ENCODE measurements around the gene IGSF11.

Gene IGSF11

GRCh38 chr3:119011528-119011927 is 23.1 kb downstream of the IGSF11 start:
- CTCF ChIA-PET: no interaction called here
- TF ChIP-seq SUZ12 (IDR thresholded peaks at IDR 0.05) (no peak), ELF4 (IDR thresholded peaks at IDR 0.05) (no peak), SP1 (IDR thresholded peaks at IDR 0.05) (no peak), BHLHE40 (IDR thresholded peaks at IDR 0.05; ENCODE audit: borderline replicate concordance) (no peak), HDGF (IDR thresholded peaks at IDR 0.05; ENCODE audit: borderline replicate concordance) (no peak), FOXM1 (IDR thresholded peaks at IDR 0.05; ENCODE audit: borderline replicate concordance) (no peak), PKNOX1 (IDR thresholded peaks at IDR 0.05) (no peak), ARNT (IDR thresholded peaks at IDR 0.05) (no peak), FOXK2 (IDR thresholded peaks at IDR 0.05) (no peak), L3MBTL2 (conservative IDR thresholded peaks at IDR 0.05) (no peak), CTBP1 (IDR thresholded peaks at IDR 0.05; ENCODE audit: borderline replicate concordance) (no peak), TARDBP (IDR thresholded peaks at IDR 0.05) (no peak), LEF1 (IDR thresholded peaks at IDR 0.05; ENCODE audit: borderline replicate concordance) (no peak), ZNF384 (IDR thresholded peaks at IDR 0.05) (no peak), NFRKB (IDR thresholded peaks at IDR 0.05) (no peak), FOXA1 (IDR thresholded peaks at IDR 0.05) (no peak)
- POLR2A ChIA-PET: no interaction called here
- no peak for DNase-seq (ENCODE audit: extremely low spot score)

GRCh38 chr3:118997190-118997589 is 37.5 kb downstream of the IGSF11 start:
- ChIA-PET POLR2A (no interaction called here), CTCF (no interaction called here)
- TF ChIP-seq SP1 (IDR thresholded peaks at IDR 0.05) (no peak), ELF4 (IDR thresholded peaks at IDR 0.05) (no peak), CTBP1 (IDR thresholded peaks at IDR 0.05; ENCODE audit: borderline replicate concordance) (no peak), FOXA1 (IDR thresholded peaks at IDR 0.05) (no peak), TARDBP (IDR thresholded peaks at IDR 0.05) (no peak), FOXK2 (IDR thresholded peaks at IDR 0.05) (no peak), SUZ12 (IDR thresholded peaks at IDR 0.05) (no peak), ZNF384 (IDR thresholded peaks at IDR 0.05) (no peak), L3MBTL2 (conservative IDR thresholded peaks at IDR 0.05) (no peak), LEF1 (IDR thresholded peaks at IDR 0.05; ENCODE audit: borderline replicate concordance) (no peak), FOXM1 (IDR thresholded peaks at IDR 0.05; ENCODE audit: borderline replicate concordance) (no peak), HDGF (IDR thresholded peaks at IDR 0.05; ENCODE audit: borderline replicate concordance) (no peak), NFRKB (IDR thresholded peaks at IDR 0.05) (no peak), ARNT (IDR thresholded peaks at IDR 0.05) (no peak), PKNOX1 (IDR thresholded peaks at IDR 0.05) (no peak), BHLHE40 (IDR thresholded peaks at IDR 0.05; ENCODE audit: borderline replicate concordance) (no peak)
- no peak for DNase-seq (ENCODE audit: extremely low spot score)

- TF ChIP-seq ELF4 (IDR thresholded peaks at IDR 0.05) (no peak), ARNT (IDR thresholded peaks at IDR 0.05) (no peak), FOXK2 (IDR thresholded peaks at IDR 0.05) (no peak), NFRKB (IDR thresholded peaks at IDR 0.05) (no peak), CTBP1 (IDR thresholded peaks at IDR 0.05; ENCODE audit: borderline replicate concordance) (no peak), SUZ12 (IDR thresholded peaks at IDR 0.05) (no peak), SP1 (IDR thresholded peaks at IDR 0.05) (no peak), L3MBTL2 (conservative IDR thresholded peaks at IDR 0.05) (no peak), FOXM1 (IDR thresholded peaks at IDR 0.05; ENCODE audit: borderline replicate concordance) (no peak), BHLHE40 (IDR thresholded peaks at IDR 0.05; ENCODE audit: borderline replicate concordance) (no peak), HDGF (IDR thresholded peaks at IDR 0.05; ENCODE audit: borderline replicate concordance) (no peak), TARDBP (IDR thresholded peaks at IDR 0.05) (no peak), LEF1 (IDR thresholded peaks at IDR 0.05; ENCODE audit: borderline replicate concordance) (no peak), ZNF384 (IDR thresholded peaks at IDR 0.05) (no peak), PKNOX1 (IDR thresholded peaks at IDR 0.05) (no peak), FOXA1 (IDR thresholded peaks at IDR 0.05) (no peak)
- ChIA-PET POLR2A (no interaction called here), CTCF (no interaction called here)
- no peak for DNase-seq (ENCODE audit: extremely low spot score)
Observed at GRCh38 chr3:118991775-118992174, 42.9 kb downstream of the IGSF11 start.

- POLR2A ChIA-PET: no interaction called here
- TF ChIP-seq LEF1 (IDR thresholded peaks at IDR 0.05; ENCODE audit: borderline replicate concordance): no peak
- no peak for DNase-seq (ENCODE audit: extremely low spot score)
- CTCF ChIA-PET: no interaction called here
Observed at GRCh38 chr3:118990823-118991560, 43.7 kb downstream of the IGSF11 start.

GRCh38 chr3:118988198-118989130 is 46.2 kb downstream of the IGSF11 start:
- ChIA-PET POLR2A (no interaction called here), CTCF (no interaction called here)

More at GRCh38 chr3:118988198-118989130, 46.2 kb downstream of the IGSF11 start:
- TF ChIP-seq ZNF384 (IDR thresholded peaks at IDR 0.05): no peak
- no peak for TF ChIP-seq BHLHE40 (IDR thresholded peaks at IDR 0.05; ENCODE audit: borderline replicate concordance)
- no peak for TF ChIP-seq FOXK2 (IDR thresholded peaks at IDR 0.05)
- no peak for TF ChIP-seq SP1 (IDR thresholded peaks at IDR 0.05)
- no peak for TF ChIP-seq PKNOX1 (IDR thresholded peaks at IDR 0.05)
- TF ChIP-seq HDGF (IDR thresholded peaks at IDR 0.05; ENCODE audit: borderline replicate concordance): no peak
- TF ChIP-seq ARNT (IDR thresholded peaks at IDR 0.05): no peak
- no peak for TF ChIP-seq NFRKB (IDR thresholded peaks at IDR 0.05)
- TF ChIP-seq L3MBTL2 (conservative IDR thresholded peaks at IDR 0.05): no peak
- DNase-seq (ENCODE audit: extremely low spot score): no peak
